ENCODE results near the gene MOV10L1. TPM values are rescaled to one million over a fixed set of nuclear protein-coding genes. Genes with fewer than 3 reads are reported as not detected.

The MOV10L1 gene
- total and polyA plus RNA-seq, 9 of the 15 experiments (the other 6 are each of a cell fraction or from before 2014, with no cell fraction given): 0.06 to 0.43 (median 0.15) TPM

GRCh38 chr22:50074056-50074455 lies 15.8 kb upstream of the MOV10L1 start (continued):
- TF ChIP-seq ZBTB33 (CRISPR knock-in tag; IDR thresholded peaks at IDR 0.05): peak; percentile 27; the same call in 1 of the 2 replicates
- TF ChIP-seq, protein P1, sequence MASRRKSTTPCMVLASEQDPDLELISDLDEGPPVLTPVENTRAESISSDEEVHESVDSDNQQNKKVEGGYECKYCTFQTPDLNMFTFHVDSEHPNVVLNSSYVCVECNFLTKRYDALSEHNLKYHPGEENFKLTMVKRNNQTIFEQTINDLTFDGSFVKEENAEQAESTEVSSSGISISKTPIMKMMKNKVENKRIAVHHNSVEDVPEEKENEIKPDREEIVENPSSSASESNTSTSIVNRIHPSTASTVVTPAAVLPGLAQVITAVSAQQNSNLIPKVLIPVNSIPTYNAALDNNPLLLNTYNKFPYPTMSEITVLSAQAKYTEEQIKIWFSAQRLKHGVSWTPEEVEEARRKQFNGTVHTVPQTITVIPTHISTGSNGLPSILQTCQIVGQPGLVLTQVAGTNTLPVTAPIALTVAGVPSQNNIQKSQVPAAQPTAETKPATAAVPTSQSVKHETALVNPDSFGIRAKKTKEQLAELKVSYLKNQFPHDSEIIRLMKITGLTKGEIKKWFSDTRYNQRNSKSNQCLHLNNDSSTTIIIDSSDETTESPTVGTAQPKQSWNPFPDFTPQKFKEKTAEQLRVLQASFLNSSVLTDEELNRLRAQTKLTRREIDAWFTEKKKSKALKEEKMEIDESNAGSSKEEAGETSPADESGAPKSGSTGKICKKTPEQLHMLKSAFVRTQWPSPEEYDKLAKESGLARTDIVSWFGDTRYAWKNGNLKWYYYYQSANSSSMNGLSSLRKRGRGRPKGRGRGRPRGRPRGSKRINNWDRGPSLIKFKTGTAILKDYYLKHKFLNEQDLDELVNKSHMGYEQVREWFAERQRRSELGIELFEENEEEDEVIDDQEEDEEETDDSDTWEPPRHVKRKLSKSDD (conservative IDR thresholded peaks at IDR 0.05; ENCODE audit: low read length): no peak
- no peak for TF ChIP-seq ZFP1 (CRISPR knock-in tag; IDR thresholded peaks at IDR 0.05)
- peak; percentile 15; the same call in 1 of the 2 replicates for TF ChIP-seq ZBTB7A (IDR thresholded peaks at IDR 0.05; ENCODE audit: borderline replicate concordance, control insufficient read depth, low read depth, low read length)

Measured in K562 (cell line).